ENCODE results near the gene GPR37L1.

DNA sequence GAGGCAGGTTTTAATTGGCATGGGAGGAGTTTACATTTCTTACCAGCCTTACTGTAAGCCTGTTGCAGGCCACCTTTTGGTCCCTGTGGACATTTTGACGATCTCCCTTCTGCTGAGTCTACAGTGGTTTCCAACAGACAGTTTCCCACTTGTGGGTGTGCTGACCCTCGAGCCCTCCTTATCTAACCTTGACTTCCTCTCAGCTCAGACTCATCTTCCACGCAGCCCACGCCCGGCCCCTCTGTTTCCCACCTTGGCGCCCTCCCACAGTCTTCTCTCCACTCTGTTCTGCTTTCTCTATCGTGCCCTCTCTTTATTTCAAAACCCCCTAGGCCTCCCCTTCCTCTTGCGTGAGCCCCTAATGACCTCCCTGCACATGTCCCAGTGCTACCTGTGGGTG lies 27.9 kb downstream of the GPR37L1 start:
- TF ChIP-seq, protein P1, sequence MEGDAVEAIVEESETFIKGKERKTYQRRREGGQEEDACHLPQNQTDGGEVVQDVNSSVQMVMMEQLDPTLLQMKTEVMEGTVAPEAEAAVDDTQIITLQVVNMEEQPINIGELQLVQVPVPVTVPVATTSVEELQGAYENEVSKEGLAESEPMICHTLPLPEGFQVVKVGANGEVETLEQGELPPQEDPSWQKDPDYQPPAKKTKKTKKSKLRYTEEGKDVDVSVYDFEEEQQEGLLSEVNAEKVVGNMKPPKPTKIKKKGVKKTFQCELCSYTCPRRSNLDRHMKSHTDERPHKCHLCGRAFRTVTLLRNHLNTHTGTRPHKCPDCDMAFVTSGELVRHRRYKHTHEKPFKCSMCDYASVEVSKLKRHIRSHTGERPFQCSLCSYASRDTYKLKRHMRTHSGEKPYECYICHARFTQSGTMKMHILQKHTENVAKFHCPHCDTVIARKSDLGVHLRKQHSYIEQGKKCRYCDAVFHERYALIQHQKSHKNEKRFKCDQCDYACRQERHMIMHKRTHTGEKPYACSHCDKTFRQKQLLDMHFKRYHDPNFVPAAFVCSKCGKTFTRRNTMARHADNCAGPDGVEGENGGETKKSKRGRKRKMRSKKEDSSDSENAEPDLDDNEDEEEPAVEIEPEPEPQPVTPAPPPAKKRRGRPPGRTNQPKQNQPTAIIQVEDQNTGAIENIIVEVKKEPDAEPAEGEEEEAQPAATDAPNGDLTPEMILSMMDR (IDR thresholded peaks at IDR 0.05 in 8 of 11, conservative IDR thresholded peaks at IDR 0.05 in 3 of 11) = no peak
- TF ChIP-seq POLR2AphosphoS5 (IDR thresholded peaks at IDR 0.05) = no peak
